GM06990 (cell line): ENCODE data around the gene MYL6.
A peak's percentile ranks its signal among the peaks of the same experiment; 100 is the strongest.

ENCODE experiments used
- DNase-seq: peaks from one replicate; pipeline ENCODE4 v3.0.0-alpha.2; 2011; ENCODE audit not compliant: insufficient read length; ENCODE audit errors: extremely low read depth
- H3K27me3 ChIP-seq: replicated peaks from 2 replicates; pipeline ENCODE4 v1.6.0; 2011; ENCODE audit warnings: low read length; ENCODE audit not compliant: control insufficient read depth, insufficient read depth
- H3K36me3 ChIP-seq: 2 replicates; pipeline ENCODE4 v1.5.1; 2011; ENCODE audit warnings: low read length; ENCODE audit not compliant: control insufficient read depth, insufficient read depth
- H3K4me3 ChIP-seq: replicated peaks from 2 replicates; pipeline ENCODE4 v1.5.1; 2011; ENCODE audit warnings: low read depth, mild to moderate bottlenecking, control low read depth, low read length
- CTCF ChIP-seq: IDR thresholded peaks from 2 replicates; pipeline ENCODE4 v1.5.1; 2011; ENCODE audit warnings: low read length, control low read depth, mild to moderate bottlenecking, inconsistent platforms; ENCODE audit not compliant: insufficient read depth, poor library complexity, severe bottlenecking

Gene MYL6

GRCh38 chr12:56146492-56147460 is 11.4 kb upstream of the MYL6 start:
- Histone ChIP-seq H3K4me3 (no peak overlapping the region), H3K36me3 (peaks cover 20% of the 10 kb centered on the region), H3K27me3 (no peaks in the 10 kb centered on the region)
- DNase-seq: no peak
- no peak for TF ChIP-seq CTCF

DNA sequence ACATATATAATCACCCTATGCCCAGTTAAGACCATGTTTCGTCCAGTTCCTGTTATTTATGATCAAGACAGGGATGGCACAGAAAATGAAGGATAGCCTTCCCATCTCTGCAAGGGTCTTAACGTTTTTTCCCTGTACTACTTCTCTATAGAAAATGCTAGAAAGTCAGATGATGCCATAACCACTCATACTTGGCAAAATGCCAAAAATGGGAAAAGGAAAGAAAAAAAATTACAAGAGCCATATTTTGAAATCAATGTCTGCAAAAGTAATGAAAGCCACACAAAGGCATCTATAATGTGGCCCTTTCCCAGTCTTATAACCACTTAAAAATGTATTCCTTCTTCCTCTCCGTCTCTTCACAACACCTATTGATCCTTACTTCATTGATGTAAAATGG is 7.6 kb upstream of the MYL6 start:
- no peak for TF ChIP-seq CTCF
- Histone ChIP-seq H3K27me3 (no peaks in the 10 kb centered on the region), H3K4me3 (no peak overlapping the region), H3K36me3 (peaks cover 2% of the 10 kb centered on the region)
- DNase-seq: no peak

DNA sequence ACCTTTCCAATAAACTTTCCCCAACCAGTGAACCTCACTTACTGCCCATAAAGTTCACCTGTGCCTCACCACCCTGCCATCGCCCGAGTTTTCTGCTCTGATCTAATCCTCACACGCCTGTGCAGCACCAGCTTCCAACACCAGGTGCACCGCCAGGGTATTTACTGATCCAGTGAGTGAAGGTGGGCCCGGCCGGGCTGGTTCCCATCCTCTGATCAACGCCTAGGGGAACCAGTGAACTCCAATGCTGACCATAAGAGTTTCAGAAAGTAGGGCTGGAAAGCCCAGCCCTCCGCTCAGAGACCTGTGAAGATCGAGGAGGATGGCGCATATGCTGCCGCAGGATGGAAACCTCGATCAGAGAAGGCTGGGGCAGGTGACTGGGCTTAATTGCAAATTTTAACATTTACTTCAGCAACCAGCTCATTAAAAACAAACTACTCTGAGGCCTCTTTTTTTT is 6.5 kb upstream of the MYL6 start:
- H3K4me3 ChIP-seq: peak overlapping the region; percentile 78
- TF ChIP-seq CTCF: peak; percentile 41
- H3K27me3 ChIP-seq: no peaks in the 10 kb centered on the region
- H3K36me3 ChIP-seq: peaks cover 2% of the 10 kb centered on the region
- DNase-seq: peak; percentile 66

DNA sequence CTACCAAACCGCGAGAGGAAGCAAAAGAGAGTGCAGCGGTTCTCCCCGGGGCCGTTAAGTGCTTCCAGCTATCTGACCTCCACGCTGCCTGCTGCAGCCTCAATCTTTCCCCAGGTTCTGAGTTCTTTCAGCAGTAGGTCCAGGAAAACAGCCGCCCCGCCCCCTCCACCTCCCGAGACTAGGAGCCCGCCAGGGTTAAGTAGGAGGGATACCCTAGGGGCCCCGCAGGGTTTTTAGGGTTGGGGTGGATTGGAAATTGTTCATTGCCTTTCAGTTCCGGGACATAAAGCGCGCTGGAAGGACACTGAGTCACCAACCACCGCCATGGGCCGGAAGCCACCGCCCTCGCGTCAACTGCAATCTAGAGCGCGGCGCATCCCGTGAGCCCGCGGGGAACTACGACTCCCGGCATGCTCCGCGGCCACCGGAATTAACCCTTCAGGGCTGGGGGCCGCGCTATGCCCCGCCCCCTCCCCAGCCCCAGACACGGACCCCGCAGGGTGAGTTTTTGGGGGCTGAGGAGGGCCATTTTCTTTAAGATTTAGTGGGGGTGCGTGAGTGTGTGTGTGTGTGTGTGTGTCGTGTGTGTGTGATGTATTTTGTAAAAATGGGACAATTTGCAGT is 5.9 kb upstream of the MYL6 start, which contains the start of gene MYL6B:
TSS of gene MYL6B (plus strand) at position 456 of the 624 bp plus-strand sequence. CDS start 1,332 bp downstream, outside the sequence.
- H3K27me3 ChIP-seq: no peaks in the 10 kb centered on the region
- peaks cover 2% of the 10 kb centered on the region for H3K36me3 ChIP-seq
- H3K4me3 ChIP-seq: peak within 1 kb of the TSS; percentile 78
- peak; percentile 90 for DNase-seq
- no peak for TF ChIP-seq CTCF

GRCh38 chr12:56152756-56153677 is 5.1 kb upstream of the MYL6 start:
- H3K4me3 ChIP-seq: peak overlapping the region; percentile 78
- H3K36me3 ChIP-seq: peaks cover 2% of the 10 kb centered on the region
- no peak for DNase-seq
- H3K27me3 ChIP-seq: no peaks in the 10 kb centered on the region
- no peak for TF ChIP-seq CTCF
